Midbrain (tissue), 1 donor: ENCODE results near the gene UAP1.
"Not testable (repeated sequence)": the region's sequence is repeated elsewhere in the genome, so short reads cannot be mapped to it uniquely, and the experiment has no call there.

Experiments
- DNase-seq: peaks from one replicate; lab custom pipeline; 2025; lab: John Stamatoyannopoulos, UW

The UAP1 gene

DNA sequence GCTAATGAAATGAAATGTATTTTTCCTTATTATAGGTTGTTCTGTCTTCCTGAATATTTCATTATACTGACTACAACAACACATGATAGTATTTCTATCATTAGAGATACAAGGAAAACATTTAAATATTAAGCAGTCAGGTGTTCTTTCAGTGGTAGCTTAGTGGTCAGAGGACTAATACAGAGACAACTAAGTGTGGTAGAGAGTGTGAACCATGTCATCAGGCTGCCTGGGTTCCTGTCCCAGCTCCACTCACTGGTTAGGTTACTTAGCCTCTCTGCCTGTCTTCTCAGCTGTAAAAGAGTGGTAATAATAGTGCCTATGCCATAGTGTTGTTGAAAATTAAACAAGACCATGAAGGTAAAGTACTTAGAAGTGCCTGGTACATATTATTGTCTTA lies 3.9 kb downstream of the UAP1 start:
- DNase-seq, result no peak

GRCh38 chr1:162566870-162567269 lies 5.3 kb downstream of the UAP1 start:
- no peak for DNase-seq

- no peak for DNase-seq
These were observed 7.3 kb downstream of the UAP1 start for GRCh38 chr1:162568802-162569201.

GRCh38 chr1:162570718-162571117 lies 9.2 kb downstream of the UAP1 start:
- no peak for DNase-seq

DNA sequence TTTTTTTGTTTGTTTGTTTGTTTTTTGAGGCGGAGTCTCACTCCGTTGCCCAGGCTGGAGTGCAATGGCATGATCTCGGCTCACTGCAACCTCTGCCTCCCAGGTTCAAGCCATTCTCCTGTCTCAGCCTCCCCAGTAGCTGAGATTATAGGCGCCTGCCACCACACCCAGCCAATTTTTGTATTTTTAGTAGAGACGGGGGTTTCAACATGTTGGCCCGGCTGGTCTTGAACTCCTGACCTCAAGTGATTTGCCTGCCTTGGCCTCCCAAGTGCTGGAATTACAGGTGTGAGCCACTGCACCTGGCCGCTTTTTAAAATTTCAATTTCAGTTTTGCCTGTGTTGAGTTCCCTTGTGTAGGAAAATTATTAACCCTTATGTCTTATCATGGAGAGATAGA lies 9.6 kb downstream of the UAP1 start:
- not testable (repeated sequence) for DNase-seq

DNA sequence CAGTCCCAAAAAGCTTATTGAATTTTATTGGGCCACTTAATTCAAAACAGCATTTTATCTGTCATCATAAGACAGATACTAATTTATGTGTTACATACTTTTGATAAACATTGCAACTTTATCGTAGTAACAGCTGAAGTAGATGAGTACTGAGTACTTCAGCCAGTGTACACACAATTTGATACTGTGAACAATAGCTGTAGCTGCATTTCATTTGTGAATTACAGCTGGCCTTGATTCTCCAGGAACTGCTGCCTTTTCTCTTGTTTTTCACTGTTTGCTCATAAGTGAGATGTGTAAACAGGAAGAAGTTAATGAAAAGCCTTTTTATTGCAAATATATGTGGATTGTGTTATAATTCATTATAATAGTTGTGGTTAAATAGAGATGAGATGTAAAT lies 10.2 kb downstream of the UAP1 start:
- DNase-seq, result no peak

DNA sequence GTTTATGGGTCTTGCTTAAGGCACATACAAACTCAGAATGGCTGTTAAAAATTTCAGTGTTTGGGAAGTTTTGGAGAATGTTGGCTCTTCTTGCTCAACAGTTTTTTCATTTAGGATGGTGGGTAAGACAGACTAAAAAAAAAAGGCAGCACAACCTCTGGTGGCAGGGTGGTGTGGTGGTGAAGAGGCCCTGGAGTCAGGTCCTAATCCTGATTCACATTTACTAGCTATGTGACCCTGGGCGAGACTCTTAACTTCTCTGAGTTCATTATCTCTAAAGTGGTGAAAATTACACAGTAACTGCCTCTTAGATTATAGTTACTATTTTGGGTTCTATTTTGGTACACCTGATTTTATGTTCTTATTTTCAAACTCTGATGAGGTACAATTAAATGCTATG lies 11.6 kb downstream of the UAP1 start:
- DNase-seq, result no peak

- DNase-seq, result no peak
These were observed 16.7 kb downstream of the UAP1 start for GRCh38 chr1:162578071-162578700.

GRCh38 chr1:162578936-162579335 lies 17.4 kb downstream of the UAP1 start:
- DNase-seq, result no peak

DNA sequence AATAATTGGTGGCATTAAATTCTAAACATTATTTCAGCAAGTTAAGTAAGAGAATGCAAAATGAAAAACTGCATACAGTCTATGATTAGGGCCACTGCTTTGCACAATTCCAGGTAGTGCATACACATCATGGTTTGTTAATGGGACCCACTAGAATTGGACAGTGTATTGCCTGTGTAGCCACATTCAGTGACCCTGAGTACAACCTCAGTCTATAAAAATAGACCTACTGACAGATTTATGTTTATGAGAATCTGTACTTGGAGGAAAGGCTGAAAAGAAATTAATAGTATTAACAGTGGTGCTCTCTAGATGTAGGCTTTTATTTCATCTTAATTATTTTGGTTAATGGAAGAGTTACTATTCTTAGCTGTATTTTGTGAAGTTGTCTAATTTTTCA lies 18.8 kb downstream of the UAP1 start:
- no peak for DNase-seq

DNA sequence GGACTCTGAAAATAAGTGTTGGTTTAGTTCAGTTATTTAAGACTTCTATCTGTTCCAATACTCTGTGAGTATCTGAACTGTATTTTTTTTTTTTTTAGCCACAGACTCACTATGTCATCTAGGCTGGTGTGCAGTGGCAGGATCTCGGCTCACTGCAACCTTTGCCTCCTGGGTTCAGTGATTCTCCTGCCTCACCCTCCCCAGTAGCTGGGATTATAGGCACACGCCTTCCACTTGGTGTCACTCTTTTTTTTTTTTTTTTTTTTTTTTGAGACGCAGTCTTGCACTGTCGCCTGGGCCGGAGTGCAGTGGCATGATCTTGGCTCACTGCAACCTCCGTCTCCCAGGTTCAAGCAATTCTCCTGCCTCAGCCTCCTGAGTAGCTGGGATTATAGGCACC lies 21.4 kb downstream of the UAP1 start:
- not testable (repeated sequence) for DNase-seq

GRCh38 chr1:162585101-162585500 lies 23.6 kb downstream of the UAP1 start:
- DNase-seq, result not testable (repeated sequence)

DNA sequence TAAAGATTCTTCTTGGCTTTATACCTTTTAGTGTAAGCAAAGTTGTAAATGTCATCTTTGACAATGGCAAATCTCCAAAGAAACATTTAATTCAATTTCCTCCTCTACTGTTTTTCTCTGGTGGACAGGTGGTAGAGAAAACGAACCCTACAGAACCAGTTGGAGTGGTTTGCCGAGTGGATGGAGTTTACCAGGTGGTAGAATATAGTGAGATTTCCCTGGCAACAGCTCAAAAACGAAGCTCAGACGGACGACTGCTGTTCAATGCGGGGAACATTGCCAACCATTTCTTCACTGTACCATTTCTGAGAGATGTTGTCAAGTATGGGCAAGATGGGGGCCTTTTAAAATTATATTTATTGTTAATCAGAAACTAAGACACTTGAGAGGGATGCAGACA lies 25.8 kb downstream of the UAP1 start:
- no peak for DNase-seq

DNA sequence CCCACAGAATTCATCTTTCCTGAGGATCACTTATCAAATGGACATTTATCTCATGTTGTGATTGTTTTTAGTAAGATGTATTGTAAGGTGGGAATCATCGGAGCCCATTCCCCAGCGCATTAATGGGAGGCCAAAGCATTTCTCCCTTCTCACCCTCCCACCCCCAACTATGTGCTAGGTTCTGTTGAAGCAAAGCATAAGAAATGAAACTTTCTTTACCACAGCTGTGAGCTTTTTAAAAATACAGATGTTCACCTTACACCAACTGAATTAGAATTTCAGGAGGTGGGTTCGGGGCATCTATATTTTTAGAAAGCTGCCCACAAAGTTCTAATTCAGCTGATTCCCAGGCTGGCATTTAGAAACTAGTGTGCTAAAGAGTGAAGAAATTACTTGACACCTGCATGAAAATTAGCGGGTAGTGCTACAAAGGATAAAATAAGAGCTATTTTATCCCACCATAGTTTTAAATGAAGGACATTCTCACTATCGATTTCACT lies 26.3 kb downstream of the UAP1 start:
- no peak for DNase-seq

DNA sequence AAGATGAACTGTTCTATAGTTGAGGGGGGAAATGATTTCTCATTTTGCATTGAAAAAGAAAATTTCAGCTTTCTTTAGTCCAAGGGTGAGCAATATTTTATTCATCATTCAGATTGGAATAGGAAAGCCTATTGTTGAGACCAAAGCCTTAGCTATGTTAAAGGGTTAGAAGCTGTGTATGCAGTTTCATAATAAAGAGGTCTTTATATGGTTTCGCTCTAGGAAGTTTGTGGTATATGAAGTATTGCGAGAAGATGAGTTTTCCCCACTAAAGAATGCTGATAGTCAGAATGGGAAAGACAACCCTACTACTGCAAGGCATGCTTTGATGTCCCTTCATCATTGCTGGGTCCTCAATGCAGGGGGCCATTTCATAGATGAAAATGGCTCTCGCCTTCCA lies 28.6 kb downstream of the UAP1 start:
- DNase-seq, result no peak

DNA sequence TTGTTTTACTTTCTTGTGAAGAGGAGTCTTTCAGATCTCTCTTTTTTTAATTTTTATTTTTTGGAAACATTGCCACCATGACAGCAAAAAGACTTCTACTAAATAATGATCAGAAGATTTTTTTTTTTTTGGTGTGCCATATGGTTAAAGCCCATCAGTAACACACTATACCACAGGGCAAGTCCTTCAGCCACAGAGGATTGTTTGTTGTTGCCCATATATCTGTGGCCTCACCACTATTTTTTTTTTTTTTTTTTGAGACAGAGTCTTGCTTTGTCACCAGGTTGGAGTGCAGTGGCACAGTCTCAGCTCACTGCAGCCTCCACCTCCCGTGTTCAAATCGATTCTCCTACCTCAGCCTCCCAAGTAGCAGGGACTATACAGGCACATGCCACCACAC lies 29.2 kb downstream of the UAP1 start:
- no peak for DNase-seq

DNA sequence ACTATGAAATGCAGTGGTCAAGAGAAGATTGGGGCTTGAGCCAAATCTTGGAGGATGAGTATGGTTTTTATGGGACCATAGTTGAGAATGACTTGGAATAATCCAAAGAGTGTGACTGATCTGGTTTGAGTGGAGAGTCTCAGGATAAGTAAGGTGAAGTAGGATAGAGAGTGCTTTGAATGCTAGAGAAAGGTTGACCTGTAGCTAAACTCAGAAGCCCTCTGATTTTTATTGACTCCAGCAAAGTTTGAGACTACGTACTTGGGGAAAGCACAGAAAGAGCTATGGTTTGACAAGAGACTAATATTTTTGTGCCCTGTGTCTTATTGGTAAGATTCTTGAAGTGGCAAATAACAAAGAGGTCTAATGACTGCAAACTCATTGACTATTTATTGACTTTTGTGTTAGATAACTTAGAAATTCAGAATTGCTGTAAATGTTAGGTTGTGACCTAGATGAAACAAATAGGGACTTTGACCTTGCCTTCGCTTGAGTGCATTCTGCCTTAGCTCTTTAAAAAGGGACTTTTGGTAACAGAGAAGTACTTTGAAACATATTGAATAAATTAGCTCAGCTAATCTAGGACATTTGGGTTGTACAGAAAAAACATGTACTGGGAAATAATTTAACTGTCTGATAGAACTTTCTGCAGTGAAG lies 35.1 kb downstream of the UAP1 start:
- no peak for DNase-seq

DNA sequence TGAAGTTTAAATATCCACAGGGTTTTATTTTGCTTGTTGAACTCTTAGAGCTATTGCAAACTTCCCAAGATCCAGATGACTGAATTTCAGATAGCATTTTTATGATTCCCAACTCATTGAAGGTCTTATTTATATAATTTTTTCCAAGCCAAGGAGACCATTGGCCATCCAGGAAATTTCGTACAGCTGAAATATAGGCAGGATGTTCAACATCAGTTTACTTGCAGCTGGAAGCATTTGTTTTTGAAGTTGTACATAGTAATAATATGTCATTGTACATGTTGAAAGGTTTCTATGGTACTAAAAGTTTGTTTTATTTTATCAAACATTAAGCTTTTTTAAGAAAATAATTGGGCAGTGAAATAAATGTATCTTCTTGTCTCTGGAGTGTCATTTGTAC lies 37.9 kb downstream of the UAP1 start:
- no peak for DNase-seq

DNA sequence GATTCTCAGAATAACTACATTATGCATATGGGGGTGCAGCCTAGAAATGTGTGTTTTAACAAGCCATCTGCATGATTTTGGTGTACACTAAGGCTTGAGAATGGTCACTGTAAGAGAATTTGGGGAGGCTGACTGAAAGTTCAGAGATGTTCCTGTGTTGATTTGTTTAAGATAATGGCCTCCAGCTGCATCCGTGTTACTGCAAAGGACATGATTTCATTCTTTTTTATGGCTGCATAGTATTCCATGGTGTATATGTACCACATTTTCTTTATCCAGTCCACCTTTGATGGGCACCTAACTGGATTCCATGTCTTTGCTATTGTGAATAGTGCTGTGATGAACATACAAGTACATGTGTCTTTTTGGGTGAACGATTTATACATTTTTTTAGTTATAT lies 41.6 kb downstream of the UAP1 start:
- DNase-seq, result not testable (repeated sequence)

DNA sequence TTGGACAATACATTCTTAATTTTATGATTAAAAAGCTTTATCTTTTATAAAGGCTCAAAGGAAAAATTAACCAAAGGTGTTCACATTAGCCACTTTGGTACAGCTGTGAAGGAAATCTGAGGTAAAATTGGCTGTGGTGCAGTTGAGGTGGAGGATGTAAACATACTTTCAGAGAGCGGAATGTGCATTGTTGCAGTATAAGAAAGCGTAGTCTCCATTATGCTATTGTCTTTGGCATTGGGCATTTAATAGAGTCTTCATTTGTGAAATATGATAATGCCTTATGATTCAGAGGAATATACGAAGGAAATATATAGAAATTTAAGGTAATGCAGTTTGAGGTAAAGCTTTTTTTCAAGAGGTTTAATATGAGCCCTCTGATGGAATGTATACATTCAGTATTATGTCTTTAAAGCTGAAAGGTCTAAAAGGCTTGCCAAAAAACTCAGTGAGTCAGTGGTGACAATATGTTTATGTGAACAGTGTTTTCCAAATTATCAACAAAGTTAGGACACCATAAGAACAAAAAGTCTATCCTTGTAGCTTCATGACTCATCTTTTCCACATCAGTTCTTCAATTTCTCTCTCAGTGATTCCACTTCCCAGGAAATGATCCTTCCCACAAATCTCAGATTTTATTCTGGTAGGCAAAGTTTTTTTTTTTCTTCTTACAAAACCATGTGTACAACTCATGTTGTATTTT lies 43.9 kb downstream of the UAP1 start:
- no peak for DNase-seq

GRCh38 chr1:162609306-162609705 lies 47.8 kb downstream of the UAP1 start:
- no peak for DNase-seq

GRCh38 chr1:162612606-162613400 lies 51.3 kb downstream of the UAP1 start:
- DNase-seq, result no peak
